Gastrocnemius medialis (tissue), 4 donors: Measurements from ENCODE around the gene RNF141. TPM values are rescaled to one million over a fixed set of nuclear protein-coding genes. Genes with fewer than 3 reads are reported as not detected.

ENCODE experiments used
- ATAC-seq, 2 donors: fragments of 150-250 bp; one replicate each; pipeline ENCODE4 v1.9.1; 2016
- DNase-seq, 2 donors: peaks; one replicate each; pipeline ENCODE4 v3.0.0-alpha.2; 2019
- H3K27ac ChIP-seq, 4 donors: fragments of 200-600 bp; sonication (generic); 1 replicate in 1 of 4; 2 replicates in 3 of 4; pipeline ENCODE4 v1.5.1; 2016 to 2018; ENCODE audit warnings: mild to moderate bottlenecking in 2 of 4, moderate library complexity in 1 of 4
- H3K27me3 ChIP-seq, 3 donors: fragments of 200-600 bp; sonication (generic) in 2 of 3; 1 replicate in 1 of 3; 2 replicates in 2 of 3; pipeline versions ENCODE4 v1.5.1 to v1.6.0; 2016 to 2019; ENCODE audit warnings: mild to moderate bottlenecking in 1 of 3, moderate library complexity in 1 of 3
- H3K36me3 ChIP-seq, 2 donors: fragments of 200-600 bp; sonication (generic) in 1 of 2; one replicate each; pipeline ENCODE4 v1.5.1; 2017 to 2018
- H3K4me1 ChIP-seq, 2 donors: fragments of 200-600 bp; sonication (generic) in 1 of 2; one replicate each; pipeline ENCODE4 v1.5.1; 2016 to 2017; ENCODE audit warnings: mild to moderate bottlenecking in 2 of 2
- H3K4me3 ChIP-seq, 4 donors: fragments of 200-600 bp; sonication (generic) in 3 of 4; 1 replicate in 1 of 4; 2 replicates in 3 of 4; pipeline ENCODE4 v1.5.1; 2016 to 2019; ENCODE audit warnings: mild to moderate bottlenecking in 2 of 4
- H3K9me3 ChIP-seq, 3 donors: fragments of 200-600 bp; sonication (generic) in 2 of 3; 1 replicate in 1 of 3; 2 replicates in 2 of 3; pipeline ENCODE4 v1.5.1; 2016 to 2019
- CTCF ChIP-seq, 5 experiments: fragments of 450-650 bp in 3 of 5; fragments of 200-600 bp in 2 of 5; sonication (generic) in 2 of 5; IDR thresholded peaks in 4 of 5; conservative IDR thresholded peaks in 1 of 5; 1 replicate in 4 of 5; 2 replicates in 1 of 5; pipeline ENCODE4 v1.5.1; 2016 to 2019; ENCODE audit warnings: antibody characterized with exemption in 5 of 5, mild to moderate bottlenecking in 3 of 5, moderate library complexity in 3 of 5
- POLR2A ChIP-seq, 2 donors: fragments of 450-650 bp; IDR thresholded peaks; one replicate each; pipeline ENCODE4 v1.6.1; 2017; ENCODE audit warnings: antibody characterized with exemption in 2 of 2, mild to moderate bottlenecking in 2 of 2, moderate library complexity in 2 of 2
- in situ Hi-C, 4 donors: fragments of 200-750 bp; cut with MboI; loops; one replicate each; pipeline versions ENCODE4 v1.15.0 to v1.8.0; 2017; ENCODE audit warnings: low sequenced_read_pairs in 4 of 4
- intact Hi-C: fragments of 100-400 bp; cut with DNase I; formaldehyde crosslinking; loops from one replicate; pipeline ENCODE4 v1.15.1; 2023; ENCODE audit warnings: low total_unique reads
- total RNA-seq, 4 donors: library from RNA; depleted of rRNA; stranded (reverse); fragments of >200 nt; gene quantifications; one replicate each; pipeline versions ENCODE4 v1.1.0 to v1.2.3, GENCODE V29; 2016

The RNF141 gene
- total RNA-seq, 4 donors from 2014 or later, result 16.8 to 38.2 (median 19.0) TPM

DNA sequence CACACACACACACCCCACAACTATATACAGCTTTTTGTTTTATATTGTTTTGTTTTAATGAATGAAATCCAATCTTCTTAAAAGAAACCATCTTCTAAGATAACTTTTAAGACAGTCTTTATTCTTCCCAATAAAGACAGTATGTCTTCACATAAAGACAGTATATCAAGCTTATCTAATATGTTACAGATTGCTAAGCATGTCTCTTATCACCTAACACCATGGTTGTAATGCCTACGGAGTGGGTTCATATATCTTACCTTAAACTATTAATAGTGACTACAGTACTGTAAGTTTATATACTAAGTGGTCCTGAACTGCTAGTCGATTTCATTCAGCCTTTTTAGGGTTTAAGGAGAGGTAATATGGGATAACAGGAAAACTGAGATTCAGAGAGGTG lies 8.5 kb downstream of the RNF141 start:
- intact Hi-C loops, result no loop called here
- no peaks in the 10 kb centered on the region for H3K9me3 ChIP-seq
- no peak for TF ChIP-seq POLR2A (IDR thresholded peaks at IDR 0.05)
- TF ChIP-seq CTCF (IDR thresholded peaks at IDR 0.05 in 4 of 5, conservative IDR thresholded peaks at IDR 0.05 in 1 of 5), result no peak
- ATAC-seq (no peak), DNase-seq (no peak)
- peaks cover 0 to 31% of the 10 kb centered on the region in 2 donors for H3K36me3 ChIP-seq
- no peaks in the 10 kb centered on the region for H3K27me3 ChIP-seq
- peaks cover 0 to 3% of the 10 kb centered on the region in 2 donors for H3K4me1 ChIP-seq
- no peak overlapping the region for H3K4me3 ChIP-seq
- in situ Hi-C loops, result loop anchor here in 2 of 4 donors (25.0 kb wide), 2 partner anchors 130 to 205 kb away; no protein-coding TSS in a partner anchor
- H3K27ac ChIP-seq, result no peak overlapping the region

DNA sequence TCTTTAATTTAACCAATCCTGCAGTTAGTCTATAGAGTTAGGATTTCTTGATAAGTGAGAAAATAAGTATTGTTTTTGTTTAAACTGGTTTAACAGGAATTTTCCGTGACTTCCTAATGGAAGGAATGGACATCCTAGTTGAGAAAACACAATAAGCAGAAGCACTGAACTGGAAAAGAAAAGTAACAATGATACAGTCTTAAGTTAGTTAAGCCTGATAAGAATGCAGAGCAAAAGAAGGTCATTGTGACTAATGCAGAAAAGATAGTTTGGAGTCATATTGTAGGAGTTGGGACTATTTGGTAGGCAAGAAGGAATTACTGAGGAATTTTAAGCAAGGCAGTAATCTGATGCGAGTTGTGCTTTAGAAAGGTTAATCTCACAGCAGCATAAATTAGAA lies 11.7 kb downstream of the RNF141 start:
- TF ChIP-seq CTCF (IDR thresholded peaks at IDR 0.05 in 4 of 5, conservative IDR thresholded peaks at IDR 0.05 in 1 of 5) (no peak), POLR2A (IDR thresholded peaks at IDR 0.05) (no peak)
- H3K9me3 ChIP-seq, result no peaks in the 10 kb centered on the region
- peaks cover 8 to 12% of the 10 kb centered on the region in 2 donors for H3K4me1 ChIP-seq
- peaks cover 0 to 38% of the 10 kb centered on the region in 2 donors for H3K36me3 ChIP-seq
- H3K27me3 ChIP-seq, result no peaks in the 10 kb centered on the region
- no peak overlapping the region for H3K4me3 ChIP-seq
- in situ Hi-C loops (loop anchor here in 2 of 4 donors (25.0 kb wide), 2 partner anchors 133 to 208 kb away; no protein-coding TSS in a partner anchor), intact Hi-C loops (no loop called here)
- DNase-seq, result no peak
- no peak for ATAC-seq
- H3K27ac ChIP-seq, result no peak overlapping the region

- Histone ChIP-seq H3K4me3 (no peak overlapping the region), H3K9me3 (no peaks in the 10 kb centered on the region), H3K36me3 (peaks cover 0 to 37% of the 10 kb centered on the region in 2 donors), H3K27ac (peak overlapping the region in 2 of 4 donors; percentile 71 to 73), H3K27me3 (no peaks in the 10 kb centered on the region), H3K4me1 (peaks cover 8 to 12% of the 10 kb centered on the region in 2 donors)
- intact Hi-C loops, result no loop called here
- ATAC-seq (no peak), DNase-seq (no peak)
- in situ Hi-C loops, result loop anchor here in 2 of 4 donors (25.0 kb wide), 2 partner anchors 134 to 209 kb away; no protein-coding TSS in a partner anchor
- TF ChIP-seq POLR2A (IDR thresholded peaks at IDR 0.05), result no peak
- no peak for TF ChIP-seq CTCF (IDR thresholded peaks at IDR 0.05 in 4 of 5, conservative IDR thresholded peaks at IDR 0.05 in 1 of 5)
These were observed 12.9 kb downstream of the RNF141 start for GRCh38 chr11:10528121-10528520.

- peak overlapping the region; percentile 59 to 73 (median 67) for H3K27ac ChIP-seq
- in situ Hi-C loops, result loop anchor here in 2 of 4 donors (25.0 kb wide), 2 partner anchors 135 to 210 kb away; no protein-coding TSS in a partner anchor
- ATAC-seq, result peak; percentile 40 to 64
These were observed 13.7 kb downstream of the RNF141 start for GRCh38 chr11:10526974-10527918.

More at GRCh38 chr11:10526974-10527918, 13.7 kb downstream of the RNF141 start:
- Histone ChIP-seq H3K4me1 (peaks cover 16 to 18% of the 10 kb centered on the region in 2 donors), H3K36me3 (peaks cover 0 to 35% of the 10 kb centered on the region in 2 donors), H3K27me3 (no peaks in the 10 kb centered on the region), H3K9me3 (no peaks in the 10 kb centered on the region), H3K4me3 (no peak overlapping the region)
- TF ChIP-seq POLR2A (IDR thresholded peaks at IDR 0.05), result no peak
- TF ChIP-seq CTCF (IDR thresholded peaks at IDR 0.05 in 4 of 5, conservative IDR thresholded peaks at IDR 0.05 in 1 of 5), result no peak
- no peak for DNase-seq
- intact Hi-C loops, result no loop called here
